ENCODE data around the gene TEAD4.

GRCh38 chr12:2939191-2939590, 20.0 kb upstream of the TEAD4 start:
- TF ChIP-seq POLR2AphosphoS5 (IDR thresholded peaks at IDR 0.05; ENCODE audit: borderline replicate concordance, low read depth, low read length) (no peak), EZH2 (IDR thresholded peaks at IDR 0.05) (no peak)

Data from SK-N-MC (cell line).